K562 (cell line): ENCODE results near the gene SYT8. TPM values are rescaled to one million over a fixed set of nuclear protein-coding genes. Genes with fewer than 3 reads are reported as not detected.
A peak's percentile ranks its signal among the peaks of the same experiment; 100 is the strongest.

Source experiments
- ATAC-seq: fragments of 200-7000 bp; cut with Tn5 transposase; 3 replicates; pipeline ENCODE4 v1.9.1; 2020; ENCODE audit warnings: moderate library complexity
- BruUV-seq: library from RNA; stranded (reverse); fragments of 400-500 nt; replicated peaks from 2 replicates; lab custom pipeline; 2021; lab: Mats Ljungman, UMichigan
- CTCF ChIA-PET: fragments of 300-600 bp; formaldehyde crosslinking; extraction: SDS; loops from one replicate; lab custom pipeline; 2021; ENCODE audit warnings: low intra/inter-chr PET ratio; lab: Yijun Ruan, JAX
- POLR2A ChIA-PET: fragments of 300-600, 350-650 bp; sonication (Branson Sonifier 250); formaldehyde crosslinking; extraction: SDS; loops from one replicate; lab custom pipeline; 2021; ENCODE audit warnings: antibody characterized with exemption, inconsistent platforms; lab: Yijun Ruan, JAX
- DNase-seq, 4 experiments: peaks; one replicate each; pipeline versions ENCODE4 v3.0.0 to v3.0.0-alpha.2; 2011 to 2018; ENCODE audit warnings: low spot score in 3 of 4, mixed read lengths in 3 of 4; ENCODE audit errors: extremely low read depth in 1 of 4
- FAIRE-seq: peaks from 2 replicates; lab custom pipeline; 2011; peaks lifted over from hg19 to GRCh38; lab: Jason Lieb, UNC
- H2AFZ ChIP-seq: 2 replicates; pipeline ENCODE4 v1.6.0; 2011; ENCODE audit warnings: low read depth, low read length, control low read depth, inconsistent platforms
- H3K27ac ChIP-seq: fragments of 200-600 bp; 3 replicates; pipeline ENCODE4 v1.8.0; 2011; ENCODE audit warnings: low read depth, mild to moderate bottlenecking, control low read depth, inconsistent platforms, low read length, moderate library complexity, mixed read lengths; ENCODE audit errors: extremely low read depth
- H3K27me3 ChIP-seq, 2 experiments: fragments of 300-600 bp in 1 of 2; 2 replicates in 1 of 2; 3 replicates in 1 of 2; pipeline versions ENCODE4 v1.6.0 to v1.8.0; 2011; ENCODE audit warnings: inconsistent platforms in 2 of 2, low read length in 2 of 2, mild to moderate bottlenecking in 1 of 2, mixed read lengths in 1 of 2, moderate library complexity in 1 of 2; ENCODE audit not compliant: control insufficient read depth in 2 of 2, insufficient read depth in 2 of 2
- H3K36me3 ChIP-seq: fragments of 300-600 bp; 3 replicates; pipeline ENCODE4 v1.8.0; 2011; ENCODE audit warnings: mild to moderate bottlenecking, low read length, inconsistent platforms; ENCODE audit not compliant: control insufficient read depth, insufficient read depth
- H3K4me1 ChIP-seq, 2 experiments: fragments of 200-600 bp in 1 of 2; replicated peaks in 1 of 2; 2 replicates in 1 of 2; 3 replicates in 1 of 2; pipeline versions ENCODE4 v1.5.1 to v1.8.0; 2011; ENCODE audit warnings: inconsistent platforms in 2 of 2, low read length in 2 of 2, mild to moderate bottlenecking in 1 of 2, mixed read lengths in 1 of 2, moderate library complexity in 1 of 2; ENCODE audit not compliant: control insufficient read depth in 2 of 2, insufficient read depth in 2 of 2
- H3K4me2 ChIP-seq: 2 replicates; pipeline ENCODE4 v1.6.1; 2011; ENCODE audit warnings: low read length, control low read depth, inconsistent platforms, mixed read lengths; ENCODE audit not compliant: insufficient read depth
- H3K4me3 ChIP-seq: fragments of 200-600 bp; sonication (generic), shearing (Covaris generic); 2 replicates; pipeline ENCODE4 v1.5.1; 2016; ENCODE audit warnings: control low read depth, inconsistent platforms
- H3K79me2 ChIP-seq: fragments of 200-600 bp; 3 replicates; pipeline ENCODE4 v1.8.0; 2011; ENCODE audit warnings: low read length, inconsistent platforms; ENCODE audit not compliant: control insufficient read depth, insufficient read depth
- H3K9ac ChIP-seq, 2 experiments: 2 replicates each; pipeline versions ENCODE4 v1.6.0 to v1.6.1; 2011; ENCODE audit warnings: low read depth in 2 of 2, low read length in 2 of 2, control low read depth in 1 of 2, inconsistent platforms in 1 of 2, mild to moderate bottlenecking in 1 of 2, mixed read lengths in 1 of 2; ENCODE audit not compliant: insufficient read depth in 1 of 2
- H3K9me1 ChIP-seq: one replicate; pipeline ENCODE4 v1.6.0; 2011; ENCODE audit warnings: inconsistent platforms, mild to moderate bottlenecking, low read length, moderate library complexity; ENCODE audit not compliant: control insufficient read depth, insufficient read depth
- H3K9me3 ChIP-seq: replicated peaks from 2 replicates; pipeline ENCODE4 v1.5.1; 2011; ENCODE audit warnings: low read depth, low read length, inconsistent platforms; ENCODE audit not compliant: control insufficient read depth, insufficient read depth
- H4K20me1 ChIP-seq: replicated peaks from 2 replicates; pipeline ENCODE4 v1.6.1; 2011; ENCODE audit warnings: low read length, inconsistent platforms, mixed read lengths; ENCODE audit not compliant: control insufficient read depth, insufficient read depth
- COPS2 ChIP-seq: fragments of 450-650 bp; conservative IDR thresholded peaks from 2 replicates; pipeline ENCODE4 v1.6.1; 2016; ENCODE audit warnings: mild to moderate bottlenecking, moderate library complexity
- CREB3 ChIP-seq: fragments of 450-650 bp; conservative IDR thresholded peaks from 2 replicates; pipeline ENCODE4 v1.6.1; 2016; ENCODE audit warnings: missing genetic modification characterization, low read depth, mild to moderate bottlenecking, missing compliant biosample characterization, moderate library complexity
- CUX1 ChIP-seq: fragments of 200-800 bp; sonication (Bioruptor generic); IDR thresholded peaks from 2 replicates; pipeline ENCODE4 v1.6.1; 2016; ENCODE audit warnings: missing genetic modification characterization, missing compliant biosample characterization
- HDAC2 ChIP-seq: fragments of 450-650 bp; IDR thresholded peaks from 2 replicates; pipeline ENCODE4 v1.6.1; 2016; ENCODE audit warnings: mild to moderate bottlenecking
- KDM1A ChIP-seq, 2 experiments: fragments of 450-650 bp; IDR thresholded peaks; 2 replicates each; pipeline ENCODE4 v1.6.1; 2016; ENCODE audit warnings: mild to moderate bottlenecking in 2 of 2
- KLF10 ChIP-seq: fragments of 250-450 bp; sonication (Bioruptor Pico); IDR thresholded peaks from 2 replicates; pipeline ENCODE4 v1.6.1; 2021; ENCODE audit warnings: matching md5 sums
- NCOA4 ChIP-seq: fragments of 450-650 bp; IDR thresholded peaks from 2 replicates; pipeline ENCODE4 v1.6.1; 2018; ENCODE audit warnings: mild to moderate bottlenecking; ENCODE audit not compliant: partially characterized antibody
- PHF21A ChIP-seq: fragments of 450-650 bp; IDR thresholded peaks from 2 replicates; pipeline ENCODE4 v1.6.1; 2017; ENCODE audit warnings: low read depth, borderline replicate concordance
- SRSF1 ChIP-seq: fragments of 200-400 bp; formaldehyde crosslinking; IDR thresholded peaks from 2 replicates; pipeline ENCODE4 v1.6.1; 2017; ENCODE audit warnings: mild to moderate bottlenecking, low read depth, low read length, moderate library complexity
- STAT5B ChIP-seq: fragments of 250-450 bp; sonication (Bioruptor Pico); IDR thresholded peaks from 2 replicates; pipeline ENCODE4 v1.8.0; 2021; ENCODE audit warnings: mild to moderate bottlenecking, inconsistent platforms
- TRIM28 ChIP-seq: fragments of 450-650 bp; IDR thresholded peaks from 2 replicates; pipeline ENCODE4 v1.6.1; 2017
- VEZF1 ChIP-seq: fragments of 200-800 bp; sonication (Bioruptor generic); IDR thresholded peaks from 2 replicates; pipeline ENCODE4 v1.6.1; 2017; ENCODE audit warnings: missing genetic modification characterization, missing compliant biosample characterization
- ZZZ3 ChIP-seq: fragments of 450-650 bp; IDR thresholded peaks from 2 replicates; pipeline ENCODE4 v1.6.1; 2016; ENCODE audit warnings: antibody characterized with exemption, mild to moderate bottlenecking, moderate library complexity
- WGBS: fragments of 100-300 bp; shearing (Covaris generic); methylation state at CpG from one replicate; pipeline ENCODE4 v1.1.6; 2016; ENCODE audit warnings: low coverage, mixed read lengths; ENCODE audit not compliant: insufficient coverage; ENCODE audit errors: missing lambda C conversion rate; 5-methylcytosine and 5-hydroxymethylcytosine counted together
- in situ Hi-C: fragments of 300-500 bp; cut with MboI; formaldehyde crosslinking; loops from 4 replicates; pipeline ENCODE4 v1.15.0; 2018; ENCODE audit warnings: inconsistent platforms, mixed read lengths
- intact Hi-C: fragments of 100-400 bp; cut with micrococcal nuclease; formaldehyde crosslinking; loops from 2 replicates; pipeline ENCODE4 v1.14.2; 2022
- polyA plus RNA-seq, 8 experiments: library from polyadenylated mRNA; depleted of rRNA in 4 of 8; stranded (reverse) in 5 of 8; unstranded in 3 of 8; fragments of >200 nt; fragmentation: Nextera tagmentation in 2 of 8; fragmentation: Illumina TruSeq in 1 of 8; extraction: Ambion mirVana in 2 of 8; extraction: Trizol in 1 of 8; gene quantifications; 2 replicates each; pipeline versions ENCODE4 v1.2.1 to v1.2.3, GENCODE V29; 2011 to 2014; ENCODE audit warnings: inconsistent platforms in 1 of 8, missing spikeins in 1 of 8
- total RNA-seq, 7 experiments: library from RNA; depleted of rRNA in 6 of 7; stranded (reverse); fragments of >200 nt in 6 of 7; fragmentation: Illumina TruSeq in 2 of 7; extraction: Trizol in 2 of 7; gene quantifications; 2 replicates each; pipeline versions ENCODE4 v1.2.1 to v1.2.3, GENCODE V29; 2011 to 2021; ENCODE audit warnings: low replicate concordance in 1 of 7

The SYT8 gene
- total and polyA plus RNA-seq, 9 of the 15 experiments (the other 6 are each of a cell fraction or from before 2014, with no cell fraction given), result not detected

- peak; percentile 49; the same call in 1 of the 2 replicates for TF ChIP-seq VEZF1 (CRISPR knock-in tag)
Observed at GRCh38 chr11:1832211-1832919, 2.4 kb upstream of the SYT8 start (continued).

- in situ Hi-C loops, result no loop called here
- ATAC-seq, result no peak
- H3K27ac ChIP-seq, result no peak overlapping the region
- TF ChIP-seq NCOA4, result no peak
- no peak for TF ChIP-seq KLF10 (CRISPR knock-in tag)
- no peak for TF ChIP-seq COPS2
- TF ChIP-seq CREB3 (tag), result no peak
- 0 out of 2 replicates have a peak, but pooled peaks have one; percentile 0 for TF ChIP-seq PHF21A
- TF ChIP-seq CUX1 (CRISPR knock-in tag), result no peak
- TF ChIP-seq ZZZ3, result no peak
- peak in 1 of 2 experiments; percentile 10; a peak in 1 of 4 replicates for TF ChIP-seq KDM1A (IDR thresholded peaks at IDR 0.05)
- TF ChIP-seq HDAC2, result 0 out of 2 replicates have a peak, but pooled peaks have one; percentile 7
- TF ChIP-seq SRSF1, result no peak
- no peak for TF ChIP-seq STAT5B (CRISPR knock-in tag)
- no peak for TF ChIP-seq TRIM28
Observed at GRCh38 chr11:1832920-1833295, 1.9 kb upstream of the SYT8 start.

More at GRCh38 chr11:1832920-1833295, 1.9 kb upstream of the SYT8 start:
- Histone ChIP-seq H3K4me2 (no peak overlapping the region), H3K79me2 (no peaks in the 10 kb centered on the region), H4K20me1 (peaks cover 19% of the 10 kb centered on the region), H3K9me3 (no peaks in the 10 kb centered on the region), H3K4me1 (peaks cover 0 to 45% of the 10 kb centered on the region in 2 experiments; a peak in 2 of 5 replicates), H3K9me1 (no peaks in the 10 kb centered on the region), H3K9ac (no peak overlapping the region), H2AFZ (no peak overlapping the region), H3K27me3 (peaks cover 3 to 72% of the 10 kb centered on the region in 2 experiments; a peak in 4 of 5 replicates), H3K4me3 (no peak overlapping the region), H3K36me3 (no peaks in the 10 kb centered on the region)
- WGBS, result 12% methylated on average over 11 of the region's 17 CpGs
- intact Hi-C loops, result loop anchor here (1.0 to 2.0 kb wide), 2 partner anchors 139 to 180 kb away; no protein-coding TSS in a partner anchor
- DNase-seq (no peak), FAIRE-seq (no peak)
- CTCF ChIA-PET, result interaction anchor here (0.5 to 5.3 kb wide), 11 partner anchors 40 to 180 kb away, joined by 3 to 77 read pairs (median 5); partner anchors contain the start of gene KRTAP5-6
- POLR2A ChIA-PET, result interaction anchor here (0.6 kb wide), 1 partner anchor 128 kb away, joined by 3 read pairs; no protein-coding TSS in a partner anchor
- no TSS peak for BruUV-seq
